ENCODE data around the gene CST8.

Gene CST8

GRCh38 chr20:23507346-23507745 lies 16.4 kb downstream of the CST8 start:
- no peaks in the 10 kb centered on the region for H3K36me3 ChIP-seq (ENCODE audit: control insufficient read depth in 1 of 2, insufficient read depth in 2 of 2, low read length in 2 of 2)
- H3K27me3 ChIP-seq (ENCODE audit: low read depth, low read length): no peaks in the 10 kb centered on the region
- no peaks in the 10 kb centered on the region for H3K9me3 ChIP-seq (ENCODE audit: control insufficient read depth in 1 of 2, low read length in 2 of 2)
- H3K4me1 ChIP-seq (ENCODE audit: control insufficient read depth in 1 of 2, insufficient read depth in 2 of 2, low read length in 2 of 2): no peaks in the 10 kb centered on the region
- no peak overlapping the region for H3K27ac ChIP-seq (ENCODE audit: low read length)
- H3K4me3 ChIP-seq (ENCODE audit: low read depth in 1 of 2, low read length in 2 of 2): no peak overlapping the region

- Histone ChIP-seq H3K27ac (ENCODE audit: low read length) (no peak overlapping the region), H3K36me3 (ENCODE audit: control insufficient read depth in 1 of 2, insufficient read depth in 2 of 2, low read length in 2 of 2) (no peaks in the 10 kb centered on the region), H3K27me3 (ENCODE audit: low read depth, low read length) (no peaks in the 10 kb centered on the region), H3K4me1 (ENCODE audit: control insufficient read depth in 1 of 2, insufficient read depth in 2 of 2, low read length in 2 of 2) (no peaks in the 10 kb centered on the region), H3K9me3 (ENCODE audit: control insufficient read depth in 1 of 2, low read length in 2 of 2) (no peaks in the 10 kb centered on the region), H3K4me3 (ENCODE audit: low read depth in 1 of 2, low read length in 2 of 2) (no peak overlapping the region)
Measured at GRCh38 chr20:23508449-23509229, 17.7 kb downstream of the CST8 start.

- Histone ChIP-seq H3K4me3 (ENCODE audit: low read depth in 1 of 2, low read length in 2 of 2) (no peak overlapping the region), H3K36me3 (ENCODE audit: control insufficient read depth in 1 of 2, insufficient read depth in 2 of 2, low read length in 2 of 2) (no peaks in the 10 kb centered on the region), H3K4me1 (ENCODE audit: control insufficient read depth in 1 of 2, insufficient read depth in 2 of 2, low read length in 2 of 2) (no peaks in the 10 kb centered on the region), H3K27ac (ENCODE audit: low read length) (no peak overlapping the region), H3K9me3 (ENCODE audit: control insufficient read depth in 1 of 2, low read length in 2 of 2) (no peaks in the 10 kb centered on the region), H3K27me3 (ENCODE audit: low read depth, low read length) (no peaks in the 10 kb centered on the region)
Measured at GRCh38 chr20:23509247-23509913, 18.5 kb downstream of the CST8 start.

- no peaks in the 10 kb centered on the region for H3K36me3 ChIP-seq (ENCODE audit: control insufficient read depth in 1 of 2, insufficient read depth in 2 of 2, low read length in 2 of 2)
- no peaks in the 10 kb centered on the region for H3K4me1 ChIP-seq (ENCODE audit: control insufficient read depth in 1 of 2, insufficient read depth in 2 of 2, low read length in 2 of 2)
- no peaks in the 10 kb centered on the region for H3K27me3 ChIP-seq (ENCODE audit: low read depth, low read length)
- H3K27ac ChIP-seq (ENCODE audit: low read length): no peak overlapping the region
- no peak overlapping the region for H3K4me3 ChIP-seq (ENCODE audit: low read depth in 1 of 2, low read length in 2 of 2)
- no peaks in the 10 kb centered on the region for H3K9me3 ChIP-seq (ENCODE audit: control insufficient read depth in 1 of 2, low read length in 2 of 2)
Measured at GRCh38 chr20:23510000-23510590, 19.2 kb downstream of the CST8 start.

- Histone ChIP-seq H3K27ac (ENCODE audit: low read length) (no peak overlapping the region), H3K27me3 (ENCODE audit: low read depth, low read length) (no peaks in the 10 kb centered on the region), H3K9me3 (ENCODE audit: control insufficient read depth in 1 of 2, low read length in 2 of 2) (no peaks in the 10 kb centered on the region), H3K36me3 (ENCODE audit: control insufficient read depth in 1 of 2, insufficient read depth in 2 of 2, low read length in 2 of 2) (no peaks in the 10 kb centered on the region), H3K4me1 (ENCODE audit: control insufficient read depth in 1 of 2, insufficient read depth in 2 of 2, low read length in 2 of 2) (no peaks in the 10 kb centered on the region), H3K4me3 (ENCODE audit: low read depth in 1 of 2, low read length in 2 of 2) (no peak overlapping the region)
Measured at GRCh38 chr20:23513164-23513563, 22.2 kb downstream of the CST8 start.

- no peak overlapping the region for H3K27ac ChIP-seq (ENCODE audit: low read length)
- H3K27me3 ChIP-seq (ENCODE audit: low read depth, low read length): no peaks in the 10 kb centered on the region
- no peaks in the 10 kb centered on the region for H3K9me3 ChIP-seq (ENCODE audit: control insufficient read depth in 1 of 2, low read length in 2 of 2)
- H3K4me1 ChIP-seq (ENCODE audit: control insufficient read depth in 1 of 2, insufficient read depth in 2 of 2, low read length in 2 of 2): no peaks in the 10 kb centered on the region
- no peaks in the 10 kb centered on the region for H3K36me3 ChIP-seq (ENCODE audit: control insufficient read depth in 1 of 2, insufficient read depth in 2 of 2, low read length in 2 of 2)
- no peak overlapping the region for H3K4me3 ChIP-seq (ENCODE audit: low read depth in 1 of 2, low read length in 2 of 2)
Measured at GRCh38 chr20:23514848-23515247, 23.9 kb downstream of the CST8 start.

- Histone ChIP-seq H3K9me3 (ENCODE audit: control insufficient read depth in 1 of 2, low read length in 2 of 2) (no peaks in the 10 kb centered on the region), H3K4me1 (ENCODE audit: control insufficient read depth in 1 of 2, insufficient read depth in 2 of 2, low read length in 2 of 2) (no peaks in the 10 kb centered on the region), H3K27ac (ENCODE audit: low read length) (no peak overlapping the region), H3K4me3 (ENCODE audit: low read depth in 1 of 2, low read length in 2 of 2) (no peak overlapping the region), H3K27me3 (ENCODE audit: low read depth, low read length) (no peaks in the 10 kb centered on the region), H3K36me3 (ENCODE audit: control insufficient read depth in 1 of 2, insufficient read depth in 2 of 2, low read length in 2 of 2) (no peaks in the 10 kb centered on the region)
Measured at GRCh38 chr20:23515250-23515939, 24.5 kb downstream of the CST8 start.

DNA sequence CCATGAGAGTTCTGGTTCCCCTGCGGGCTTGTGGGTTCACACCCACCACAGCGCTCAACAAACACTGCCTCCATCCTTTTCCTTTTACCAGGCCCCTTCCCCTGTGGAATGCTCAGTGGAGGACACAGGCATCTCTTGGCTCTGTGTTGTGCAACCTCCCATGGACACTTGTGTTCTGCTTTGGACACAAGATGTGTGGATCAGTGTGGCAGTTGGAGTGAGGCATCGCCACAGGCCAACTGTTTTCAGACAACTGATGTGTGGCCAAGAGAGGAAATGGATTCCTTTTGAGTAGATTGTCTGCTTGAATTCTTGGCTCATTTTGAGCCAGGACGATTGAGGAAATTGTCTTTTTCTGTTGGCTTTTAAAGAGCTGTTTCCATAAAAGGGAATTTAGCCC lies 26.8 kb downstream of the CST8 start:
- no peaks in the 10 kb centered on the region for H3K36me3 ChIP-seq (ENCODE audit: control insufficient read depth in 1 of 2, insufficient read depth in 2 of 2, low read length in 2 of 2)
- H3K4me3 ChIP-seq (ENCODE audit: low read depth in 1 of 2, low read length in 2 of 2): no peak overlapping the region
- no peaks in the 10 kb centered on the region for H3K27me3 ChIP-seq (ENCODE audit: low read depth, low read length)
- H3K27ac ChIP-seq (ENCODE audit: low read length): no peak overlapping the region
- no peaks in the 10 kb centered on the region for H3K9me3 ChIP-seq (ENCODE audit: control insufficient read depth in 1 of 2, low read length in 2 of 2)
- H3K4me1 ChIP-seq (ENCODE audit: control insufficient read depth in 1 of 2, insufficient read depth in 2 of 2, low read length in 2 of 2): no peaks in the 10 kb centered on the region

DNA sequence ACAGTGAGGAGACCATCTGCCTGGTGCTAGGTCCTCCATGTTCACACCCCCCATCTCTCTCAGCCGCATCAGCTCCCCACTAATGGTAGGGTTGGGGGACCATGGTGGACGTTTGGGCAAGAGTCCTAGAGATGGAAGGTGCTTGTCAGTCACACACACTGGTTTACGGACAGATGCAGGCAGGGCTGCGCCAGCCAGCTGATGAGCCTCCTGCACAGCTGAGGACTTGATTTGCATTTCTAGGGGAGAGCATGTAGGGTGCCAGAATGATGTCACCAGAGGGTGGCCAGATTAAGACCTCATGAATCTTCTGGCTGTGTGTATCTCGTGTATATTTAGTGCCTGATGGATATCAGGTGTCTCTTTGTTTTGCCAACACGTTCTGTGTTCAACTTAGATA lies 28.6 kb downstream of the CST8 start:
- H3K36me3 ChIP-seq (ENCODE audit: control insufficient read depth in 1 of 2, insufficient read depth in 2 of 2, low read length in 2 of 2): no peaks in the 10 kb centered on the region
- H3K9me3 ChIP-seq (ENCODE audit: control insufficient read depth in 1 of 2, low read length in 2 of 2): no peaks in the 10 kb centered on the region
- H3K27ac ChIP-seq (ENCODE audit: low read length): no peak overlapping the region

DNA sequence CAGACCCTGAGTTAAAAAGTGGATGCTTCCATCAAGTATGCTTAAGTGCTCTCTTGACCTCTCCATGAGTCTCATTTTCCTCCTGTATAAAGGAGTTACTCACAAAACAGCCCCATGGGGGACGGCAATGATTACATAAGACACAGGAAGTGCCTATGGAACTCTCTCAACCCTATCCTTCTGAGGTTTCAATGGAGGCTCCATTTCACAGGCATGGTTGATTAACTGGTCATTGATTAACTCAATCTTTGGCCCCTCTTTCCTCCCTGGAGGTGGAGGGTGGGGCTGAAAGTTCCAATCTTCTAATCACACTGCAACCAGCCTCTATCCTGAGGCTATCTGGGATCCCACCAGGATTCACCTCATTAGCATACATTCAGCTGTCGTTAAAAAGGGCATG lies 29.3 kb downstream of the CST8 start:
- no peak overlapping the region for H3K27ac ChIP-seq (ENCODE audit: low read length)
- no peaks in the 10 kb centered on the region for H3K4me1 ChIP-seq (ENCODE audit: control insufficient read depth in 1 of 2, insufficient read depth in 2 of 2, low read length in 2 of 2)

More for the DNA sequence above, 28.6 kb downstream of the CST8 start:
- Histone ChIP-seq H3K4me1 (ENCODE audit: control insufficient read depth in 1 of 2, insufficient read depth in 2 of 2, low read length in 2 of 2) (no peaks in the 10 kb centered on the region), H3K4me3 (ENCODE audit: low read depth in 1 of 2, low read length in 2 of 2) (no peak overlapping the region), H3K27me3 (ENCODE audit: low read depth, low read length) (no peaks in the 10 kb centered on the region)

DNA sequence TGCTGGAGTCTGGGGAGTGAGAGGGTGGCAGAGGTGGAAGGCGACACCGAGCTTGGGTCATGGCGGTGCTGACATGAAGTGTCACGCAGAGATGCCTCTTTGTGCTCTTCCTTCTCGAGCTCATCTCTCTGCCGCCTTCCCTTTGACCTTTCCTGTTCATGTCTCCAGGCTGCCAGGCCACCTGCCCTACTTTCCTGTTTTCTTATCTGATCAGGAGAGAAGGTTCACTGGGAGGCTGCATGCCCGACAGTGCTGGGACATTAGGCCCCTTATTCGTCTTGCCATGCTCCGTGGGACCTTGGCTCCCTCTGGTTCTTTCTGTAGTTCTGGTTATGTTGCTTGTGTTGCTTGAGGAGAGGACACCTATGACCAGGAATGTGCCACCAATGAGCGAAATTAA lies 33.2 kb downstream of the CST8 start:
- no peaks in the 10 kb centered on the region for H3K27me3 ChIP-seq (ENCODE audit: low read depth, low read length)
- no peaks in the 10 kb centered on the region for H3K4me1 ChIP-seq (ENCODE audit: control insufficient read depth in 1 of 2, insufficient read depth in 2 of 2, low read length in 2 of 2)
- no peaks in the 10 kb centered on the region for H3K36me3 ChIP-seq (ENCODE audit: control insufficient read depth in 1 of 2, insufficient read depth in 2 of 2, low read length in 2 of 2)
- no peak overlapping the region for H3K4me3 ChIP-seq (ENCODE audit: low read depth in 1 of 2, low read length in 2 of 2)
- H3K27ac ChIP-seq (ENCODE audit: low read length): no peak overlapping the region
- H3K9me3 ChIP-seq (ENCODE audit: control insufficient read depth in 1 of 2, low read length in 2 of 2): peaks cover 0 to 4% of the 10 kb centered on the region in 2 donors

More for the DNA sequence above, 29.3 kb downstream of the CST8 start:
- Histone ChIP-seq H3K36me3 (ENCODE audit: control insufficient read depth in 1 of 2, insufficient read depth in 2 of 2, low read length in 2 of 2) (no peaks in the 10 kb centered on the region), H3K27me3 (ENCODE audit: low read depth, low read length) (no peaks in the 10 kb centered on the region), H3K9me3 (ENCODE audit: control insufficient read depth in 1 of 2, low read length in 2 of 2) (no peaks in the 10 kb centered on the region), H3K4me3 (ENCODE audit: low read depth in 1 of 2, low read length in 2 of 2) (no peak overlapping the region)
